Endothelial cell (in vitro differentiated cells): ENCODE results near the gene TP53INP2. TPM values are rescaled to one million over a fixed set of nuclear protein-coding genes. Genes with fewer than 3 reads are reported as not detected.

Source experiments
- DNase-seq: peaks from one replicate; pipeline ENCODE4 v3.0.0; 2021; ENCODE audit warnings: low spot score
- H3K27ac Mint-ChIP-seq: one replicate; pipeline ENCODE4 v1.8.0; 2021; ENCODE audit warnings: mixed read lengths, inconsistent platforms; ENCODE audit not compliant: unreplicated experiment
- H3K27me3 Mint-ChIP-seq: one replicate; pipeline ENCODE4 v1.8.0; 2021; ENCODE audit warnings: mild to moderate bottlenecking, moderate library complexity, mixed read lengths, inconsistent platforms; ENCODE audit not compliant: unreplicated experiment
- H3K36me3 Mint-ChIP-seq: one replicate; pipeline ENCODE4 v1.8.0; 2021; ENCODE audit warnings: mild to moderate bottlenecking, low read depth, mixed read lengths, inconsistent platforms; ENCODE audit not compliant: unreplicated experiment
- H3K4me1 Mint-ChIP-seq: one replicate; pipeline ENCODE4 v1.8.0; 2021; ENCODE audit warnings: mild to moderate bottlenecking, mixed read lengths, inconsistent platforms; ENCODE audit not compliant: unreplicated experiment
- H3K4me3 Mint-ChIP-seq: one replicate; pipeline ENCODE4 v1.8.0; 2021; ENCODE audit warnings: mild to moderate bottlenecking, mixed read lengths, inconsistent platforms; ENCODE audit not compliant: unreplicated experiment
- H3K9me3 Mint-ChIP-seq: one replicate; pipeline ENCODE4 v1.8.0; 2021; ENCODE audit warnings: mixed read lengths, inconsistent platforms; ENCODE audit not compliant: unreplicated experiment
- CTCF ChIP-seq: fragments of 200-600 bp; sonication (generic); IDR thresholded peaks from one replicate; pipeline ENCODE4 v1.5.0; 2021; ENCODE audit warnings: antibody characterized with exemption; ENCODE audit not compliant: unreplicated experiment
- total RNA-seq: library from RNA; stranded (reverse); fragmentation: NEBNext Ultra II Directional; extraction: Animal tissue kit (Norgen Biotek cat#: 25700); gene quantifications from one replicate; pipeline ENCODE4 v1.2.1, GENCODE V29; 2021; ENCODE audit not compliant: unreplicated experiment

TP53INP2 gene
- total RNA-seq, 1 donor from 2014 or later, result 68.5 TPM

- no peak for DNase-seq
- H3K9me3 Mint-ChIP-seq, result no peaks in the 10 kb centered on the region
- H3K27ac Mint-ChIP-seq, result no peak overlapping the region
- TF ChIP-seq CTCF, result no peak
- H3K36me3 Mint-ChIP-seq, result peaks cover 44% of the 10 kb centered on the region
- H3K4me3 Mint-ChIP-seq, result no peak overlapping the region
- peaks cover 3% of the 10 kb centered on the region for H3K27me3 Mint-ChIP-seq
- H3K4me1 Mint-ChIP-seq, result no peaks in the 10 kb centered on the region
Observed at GRCh38 chr20:34744847-34745246, 40.7 kb downstream of the TP53INP2 start.

GRCh38 chr20:34746674-34747073 lies 42.5 kb downstream of the TP53INP2 start:
- Mint-ChIP-seq H3K9me3 (no peaks in the 10 kb centered on the region), H3K4me1 (no peaks in the 10 kb centered on the region), H3K27ac (no peak overlapping the region), H3K27me3 (peaks cover 2% of the 10 kb centered on the region), H3K4me3 (no peak overlapping the region), H3K36me3 (peaks cover 36% of the 10 kb centered on the region)
- no peak for DNase-seq
- TF ChIP-seq CTCF, result no peak

- DNase-seq, result no peak
- TF ChIP-seq CTCF, result no peak
- Mint-ChIP-seq H3K9me3 (no peaks in the 10 kb centered on the region), H3K27ac (no peak overlapping the region), H3K27me3 (peaks cover 2% of the 10 kb centered on the region), H3K4me1 (no peaks in the 10 kb centered on the region), H3K4me3 (no peak overlapping the region), H3K36me3 (peaks cover 33% of the 10 kb centered on the region)
Observed at GRCh38 chr20:34747479-34747878, 43.3 kb downstream of the TP53INP2 start.

GRCh38 chr20:34748709-34749108 lies 44.6 kb downstream of the TP53INP2 start:
- TF ChIP-seq CTCF, result no peak
- no peak overlapping the region for H3K4me3 Mint-ChIP-seq
- no peak for DNase-seq
- no peaks in the 10 kb centered on the region for H3K4me1 Mint-ChIP-seq
- no peaks in the 10 kb centered on the region for H3K9me3 Mint-ChIP-seq
- H3K36me3 Mint-ChIP-seq, result peaks cover 27% of the 10 kb centered on the region
- H3K27ac Mint-ChIP-seq, result no peak overlapping the region
- H3K27me3 Mint-ChIP-seq, result no peaks in the 10 kb centered on the region

- Mint-ChIP-seq H3K27ac (no peak overlapping the region), H3K27me3 (no peaks in the 10 kb centered on the region), H3K4me1 (no peaks in the 10 kb centered on the region), H3K4me3 (no peak overlapping the region), H3K9me3 (no peaks in the 10 kb centered on the region), H3K36me3 (peaks cover 23% of the 10 kb centered on the region)
- no peak for DNase-seq
- TF ChIP-seq CTCF, result no peak
Observed at GRCh38 chr20:34750484-34750883, 46.3 kb downstream of the TP53INP2 start.
